GM19099 (cell line): Measurements from ENCODE around the gene APBA1.

Experiments
- POLR2A ChIP-seq: IDR thresholded peaks from 3 replicates; pipeline ENCODE4 v1.6.1; 2011; ENCODE audit warnings: low read depth; ENCODE audit not compliant: insufficient read length; ENCODE audit errors: extremely low read depth

The APBA1 gene

GRCh38 chr9:69452110-69452782 is 219.9 kb downstream of the APBA1 start:
- TF ChIP-seq POLR2A = no peak

- TF ChIP-seq POLR2A = no peak
Observed at GRCh38 chr9:69446496-69446895, 225.7 kb downstream of the APBA1 start.

GRCh38 chr9:69445251-69445650 is 226.9 kb downstream of the APBA1 start:
- TF ChIP-seq POLR2A = no peak

- no peak for TF ChIP-seq POLR2A
Observed at GRCh38 chr9:69444791-69445190, 227.4 kb downstream of the APBA1 start.

GRCh38 chr9:69444021-69444420 is 228.2 kb downstream of the APBA1 start:
- no peak for TF ChIP-seq POLR2A

- TF ChIP-seq POLR2A = no peak
Observed at GRCh38 chr9:69443178-69443577, 229.0 kb downstream of the APBA1 start.

GRCh38 chr9:69442486-69442885 is 229.7 kb downstream of the APBA1 start:
- TF ChIP-seq POLR2A = no peak

GRCh38 chr9:69433968-69434367 is 238.2 kb downstream of the APBA1 start:
- no peak for TF ChIP-seq POLR2A

- TF ChIP-seq POLR2A = no peak
Observed at GRCh38 chr9:69433392-69433791, 238.8 kb downstream of the APBA1 start.

GRCh38 chr9:69432623-69433022 is 239.5 kb downstream of the APBA1 start:
- TF ChIP-seq POLR2A = no peak

- TF ChIP-seq POLR2A = no peak
Observed at GRCh38 chr9:69431777-69432176, 240.4 kb downstream of the APBA1 start.

GRCh38 chr9:69431203-69431602 is 241.0 kb downstream of the APBA1 start:
- no peak for TF ChIP-seq POLR2A

GRCh38 chr9:69430206-69430605 is 242.0 kb downstream of the APBA1 start:
- no peak for TF ChIP-seq POLR2A

- no peak for TF ChIP-seq POLR2A
Observed at GRCh38 chr9:69429281-69429680, 242.9 kb downstream of the APBA1 start.

- no peak for TF ChIP-seq POLR2A
Observed at GRCh38 chr9:69428017-69428785, 244.0 kb downstream of the APBA1 start.

- TF ChIP-seq POLR2A = no peak
Observed at GRCh38 chr9:69427286-69427685, 244.9 kb downstream of the APBA1 start.
